HG03060 (cell line): ENCODE data around the gene SPATA25.
A peak's percentile ranks its signal among the peaks of the same experiment; 100 is the strongest.
"Not testable (repeated sequence)": the region's sequence is repeated elsewhere in the genome, so short reads cannot be mapped to it uniquely, and the experiment has no call there.

Experiments
- ATAC-seq: cut with Tn5 transposase; IDR thresholded peaks from one replicate; pipeline ENCODE4 v1.9.1; 2021; ENCODE audit warnings: low read depth, moderate number of reproducible peaks; ENCODE audit not compliant: unreplicated experiment

SPATA25 gene

GRCh38 chr20:45887346-45887715 is at the start of gene SPATA25:
Gene SPATA25 (minus strand): TSS chr20:45887622. CDS start chr20:45887590, 32 bp downstream.
- ATAC-seq, result no peak

- ATAC-seq, result no peak
Measured at GRCh38 chr20:45935416-45936046, 48.1 kb upstream of the SPATA25 start.

- ATAC-seq, result peak; percentile 74
Measured at GRCh38 chr20:45934586-45935415, 47.4 kb upstream of the SPATA25 start, which contains the start of gene PCIF1. Gene PCIF1 (plus strand): TSS chr20:45934683. CDS start chr20:45939000, 4,317 bp downstream.

- no peak for ATAC-seq
Measured at GRCh38 chr20:45934046-45934585, 46.7 kb upstream of the SPATA25 start.

GRCh38 chr20:45933266-45934045 is 46.0 kb upstream of the SPATA25 start:
- no peak for ATAC-seq

GRCh38 chr20:45931680-45932079 is 44.3 kb upstream of the SPATA25 start:
- not testable (repeated sequence) for ATAC-seq

- ATAC-seq, result no peak
Measured at GRCh38 chr20:45927071-45927878, 39.9 kb upstream of the SPATA25 start.

- no peak for ATAC-seq
Measured at GRCh38 chr20:45926731-45927070, 39.3 kb upstream of the SPATA25 start.

GRCh38 chr20:45925821-45926506 is 38.5 kb upstream of the SPATA25 start:
- ATAC-seq, result no peak

- ATAC-seq, result no peak
Measured at GRCh38 chr20:45924391-45925261, 37.2 kb upstream of the SPATA25 start.

- no peak for ATAC-seq
Measured at GRCh38 chr20:45921337-45922189, 34.1 kb upstream of the SPATA25 start.

- ATAC-seq, result no peak
Measured at GRCh38 chr20:45920462-45921336, 33.3 kb upstream of the SPATA25 start.

- ATAC-seq, result no peak
Measured at GRCh38 chr20:45919542-45920399, 32.3 kb upstream of the SPATA25 start.

- no peak for ATAC-seq
Measured at GRCh38 chr20:45918779-45919537, 31.5 kb upstream of the SPATA25 start.

GRCh38 chr20:45918182-45918737 is 30.8 kb upstream of the SPATA25 start:
- ATAC-seq, result no peak
